Kidney tubule cell (primary cell): ENCODE measurements around the gene UCHL5.
"Not testable (repeated sequence)": the region's sequence is repeated elsewhere in the genome, so short reads cannot be mapped to it uniquely, and the experiment has no call there.

ENCODE experiments used
- DNase-seq: peaks from one replicate; pipeline ENCODE4 v3.0.0-alpha.2; 2018; ENCODE audit warnings: low spot score

Gene UCHL5

DNA sequence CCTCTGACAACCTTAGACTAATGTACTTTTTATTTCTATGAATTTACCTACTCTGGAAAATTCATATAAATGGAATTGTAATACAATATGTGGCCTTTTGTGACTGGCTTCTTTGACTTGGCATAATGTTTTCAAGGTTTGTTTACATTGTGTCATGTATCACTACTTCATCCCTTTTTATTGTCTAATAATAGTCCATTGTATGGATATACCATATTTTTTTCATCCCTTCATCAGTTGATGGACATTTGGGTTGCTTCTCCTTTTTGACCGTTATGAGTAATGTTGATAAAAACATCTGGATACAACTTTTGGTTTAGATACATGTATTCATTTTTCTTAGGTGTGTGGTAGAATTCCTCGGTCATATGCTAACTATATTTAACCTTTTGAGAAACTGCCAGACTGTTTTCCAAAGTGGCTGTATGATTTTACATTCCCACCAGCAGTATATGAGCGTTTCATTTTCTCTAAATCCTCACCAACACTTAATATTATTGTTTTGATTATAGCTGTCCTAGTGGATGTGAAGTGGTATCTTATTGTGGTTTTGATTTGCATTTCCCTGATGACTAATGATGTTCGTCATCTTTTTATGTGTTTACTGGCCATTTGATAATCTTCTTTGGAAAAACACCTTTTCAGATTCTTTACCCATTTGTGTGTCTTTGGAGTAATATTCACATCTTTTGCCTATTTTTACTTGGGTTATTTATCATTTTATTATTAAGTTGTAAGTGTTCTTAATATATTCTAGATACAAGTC lies 3.7 kb upstream of the UCHL5 start:
- DNase-seq, result no peak

DNA sequence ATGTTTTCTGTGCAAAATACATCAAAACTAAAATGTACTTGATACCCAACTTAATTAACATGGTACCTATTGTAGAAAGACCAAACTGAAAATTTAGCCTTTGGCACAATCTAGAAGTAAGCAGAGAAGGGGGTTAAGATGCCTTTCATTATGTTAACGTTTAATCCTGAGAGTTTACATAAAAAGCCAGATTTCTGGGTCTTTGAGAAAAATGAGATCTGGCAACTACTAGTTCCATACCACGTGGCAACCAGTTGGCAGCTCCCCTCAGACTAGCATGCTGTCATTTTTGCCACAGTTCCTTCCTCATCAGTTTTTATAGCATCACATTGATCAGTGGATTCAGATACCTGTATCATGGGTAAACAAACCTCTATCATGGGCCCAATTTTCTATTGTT lies 1.8 kb upstream of the UCHL5 start:
- peak; percentile 26 for DNase-seq

DNA sequence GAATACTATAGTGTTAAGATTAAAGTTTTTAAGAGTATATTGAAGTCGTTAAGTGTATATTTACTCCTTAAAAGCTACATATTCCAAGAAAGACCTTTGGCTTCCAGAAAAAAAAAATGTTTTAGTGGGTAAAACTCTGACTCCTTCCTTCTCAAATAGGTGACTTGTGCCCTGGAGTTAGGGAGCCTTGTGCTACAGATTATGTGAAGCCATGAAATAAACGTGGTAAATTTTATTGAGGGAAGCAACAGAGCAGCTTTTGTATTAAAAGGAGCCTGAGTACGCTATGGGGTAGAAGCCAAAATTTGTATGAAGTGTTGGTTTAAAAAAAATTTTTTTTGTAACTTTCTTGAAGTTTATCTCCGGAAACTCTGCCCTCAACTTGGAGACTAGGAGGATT lies 1.2 kb upstream of the UCHL5 start:
- DNase-seq, result peak; percentile 20

DNA sequence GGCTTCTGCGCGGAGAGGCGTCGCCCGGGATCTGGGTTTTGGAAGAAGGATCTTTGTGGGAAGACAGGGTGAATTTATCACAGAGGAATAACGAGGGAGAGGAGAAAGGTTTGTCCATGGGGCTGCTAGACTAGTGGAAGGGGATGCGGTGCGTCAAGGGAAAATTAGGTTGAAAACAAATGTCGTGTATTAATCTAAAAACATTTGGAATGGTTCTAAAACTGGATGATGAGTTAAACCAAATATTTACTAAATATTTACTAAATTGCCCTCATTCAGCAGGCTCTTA lies 899 bp upstream of the UCHL5 start:
- DNase-seq, result no peak

DNA sequence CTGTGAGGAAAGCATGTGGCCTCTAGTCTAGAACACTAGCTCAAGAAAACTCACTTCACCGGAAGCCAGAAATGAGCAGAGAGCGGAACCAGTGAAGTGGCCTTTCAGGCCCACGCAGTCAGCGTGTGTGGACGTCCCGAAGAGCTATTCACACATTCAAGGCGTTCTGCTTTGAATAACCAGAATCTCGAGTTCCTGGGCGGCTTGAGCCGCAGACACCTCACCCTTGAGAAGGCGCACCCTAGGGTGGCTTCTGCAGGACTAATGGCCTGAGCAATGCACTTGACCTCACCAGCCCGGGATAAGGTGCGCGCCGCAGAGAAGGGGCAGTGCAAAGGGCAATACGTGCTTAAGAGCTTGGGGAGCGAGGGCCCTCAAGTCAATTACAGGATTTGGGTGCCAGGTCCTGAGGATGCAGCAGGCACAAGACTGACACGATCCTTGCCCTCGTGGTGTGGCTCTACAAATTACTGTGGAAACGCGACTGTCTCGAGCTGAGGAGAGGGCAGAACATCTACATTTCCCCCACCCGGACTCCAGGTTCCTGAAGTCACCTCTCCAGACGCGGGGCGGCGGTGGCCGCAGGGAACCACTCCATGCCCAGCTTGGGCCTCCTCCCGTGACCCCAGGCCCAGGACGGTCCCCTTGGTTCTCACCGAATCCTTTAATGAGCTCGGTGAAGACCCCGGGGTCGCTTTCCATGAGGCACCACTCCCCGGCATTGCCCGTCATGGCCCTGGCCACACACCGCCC lies 455 bp downstream of the UCHL5 start:
- peak; percentile 57 for DNase-seq

DNA sequence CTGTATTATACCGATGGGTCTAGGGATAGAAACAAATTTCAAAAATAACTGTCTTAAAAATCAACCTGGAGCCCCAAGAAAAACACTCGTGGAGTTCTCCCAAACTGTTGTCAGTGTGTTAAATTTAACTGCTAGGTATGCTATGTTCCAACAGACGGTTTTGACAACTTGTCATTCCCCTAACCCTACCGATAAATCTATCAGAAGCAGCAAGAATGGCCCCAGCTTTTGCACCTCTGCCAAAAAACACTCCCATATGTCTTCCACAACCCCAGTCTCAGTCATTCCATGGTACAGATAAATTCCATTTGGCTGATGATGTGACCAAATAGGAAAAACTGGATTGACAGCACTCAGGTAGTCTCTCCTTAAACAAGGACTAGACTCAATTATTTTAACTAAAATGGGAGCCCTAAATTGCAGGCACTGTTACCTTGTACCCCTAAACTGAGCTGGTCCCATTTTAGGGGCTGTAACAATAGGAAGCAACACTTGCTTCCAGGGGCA lies 4.9 kb downstream of the UCHL5 start:
- DNase-seq, result no peak

DNA sequence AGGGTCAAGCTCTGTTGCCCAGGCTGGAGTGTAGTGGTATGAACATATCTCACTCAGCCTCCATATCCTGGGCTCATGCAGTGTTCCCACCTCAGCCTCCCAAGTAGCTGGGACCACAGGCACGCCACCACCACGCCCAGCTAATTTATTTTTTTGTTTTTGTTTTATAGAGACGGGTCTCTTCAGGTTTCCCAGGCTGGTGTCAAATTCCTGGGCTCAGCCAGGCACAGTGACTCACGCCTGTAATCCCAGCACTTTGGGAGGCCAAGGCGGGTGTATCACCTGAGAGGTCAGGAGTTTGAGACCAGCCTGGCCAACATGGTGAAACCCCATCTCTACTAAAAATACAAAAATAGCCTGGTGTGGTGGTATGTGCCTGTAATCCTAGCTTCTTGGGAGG lies 10.2 kb downstream of the UCHL5 start:
- not testable (repeated sequence) for DNase-seq

DNA sequence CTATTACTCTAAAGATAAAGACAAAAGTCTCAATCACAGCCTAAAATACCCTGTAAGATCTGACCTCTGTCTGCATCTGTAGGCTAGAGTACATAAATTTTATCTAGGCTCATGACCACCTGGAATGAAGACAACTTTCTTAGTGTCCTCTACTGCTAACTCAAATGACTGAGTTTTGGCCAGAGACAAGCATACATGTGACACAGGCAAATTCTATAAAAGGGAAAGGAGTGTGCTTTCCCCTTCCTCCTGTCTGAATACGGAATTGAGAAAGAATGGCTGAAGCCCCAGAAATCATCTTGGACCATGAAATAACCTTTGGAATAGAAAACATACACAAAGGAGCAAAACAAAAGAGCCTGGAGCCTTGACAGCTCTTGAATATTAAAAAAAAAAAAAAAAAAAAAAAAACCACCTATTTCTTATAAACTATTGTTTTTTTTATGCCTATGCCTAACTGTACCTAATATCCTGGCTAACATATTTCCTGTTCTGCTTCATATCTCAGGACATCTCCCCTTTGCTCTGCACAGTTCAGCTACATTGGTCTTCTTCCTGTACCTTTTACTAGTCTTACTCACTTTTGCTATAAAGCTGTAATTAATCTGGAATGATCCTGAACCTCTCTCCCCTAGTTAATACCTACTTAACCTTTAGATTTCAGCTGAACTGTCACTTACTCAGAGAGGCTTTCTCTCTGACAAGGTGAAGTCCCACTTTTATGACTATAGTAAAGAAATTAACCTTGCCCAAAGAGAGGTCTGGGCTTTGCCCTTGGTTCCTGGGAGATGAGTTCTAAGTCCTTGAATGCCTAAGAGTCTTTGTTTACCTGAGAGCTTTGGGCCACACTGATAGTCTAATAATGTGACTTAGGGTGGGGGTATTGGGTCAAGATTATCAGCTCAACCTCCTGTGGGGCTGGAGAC lies 16.1 kb downstream of the UCHL5 start:
- DNase-seq, result no peak

DNA sequence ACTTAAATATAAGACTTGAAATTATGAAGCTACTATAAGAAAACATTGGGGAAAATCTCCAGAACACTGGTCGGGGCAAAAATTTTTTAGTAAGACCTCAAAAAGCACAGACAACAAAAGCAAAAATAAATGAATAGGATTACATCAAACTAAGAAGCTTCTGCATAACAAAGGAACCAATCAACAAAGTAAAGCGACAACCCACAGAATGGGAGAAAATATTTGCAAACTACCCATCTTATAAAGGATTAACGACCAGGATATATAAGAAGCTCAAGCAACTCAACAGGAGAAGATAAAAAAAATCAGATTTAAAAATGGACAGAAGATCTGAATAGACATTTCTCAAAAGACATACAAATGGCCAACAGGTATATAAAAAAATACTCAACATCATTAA lies 19.1 kb downstream of the UCHL5 start:
- DNase-seq, result no peak

DNA sequence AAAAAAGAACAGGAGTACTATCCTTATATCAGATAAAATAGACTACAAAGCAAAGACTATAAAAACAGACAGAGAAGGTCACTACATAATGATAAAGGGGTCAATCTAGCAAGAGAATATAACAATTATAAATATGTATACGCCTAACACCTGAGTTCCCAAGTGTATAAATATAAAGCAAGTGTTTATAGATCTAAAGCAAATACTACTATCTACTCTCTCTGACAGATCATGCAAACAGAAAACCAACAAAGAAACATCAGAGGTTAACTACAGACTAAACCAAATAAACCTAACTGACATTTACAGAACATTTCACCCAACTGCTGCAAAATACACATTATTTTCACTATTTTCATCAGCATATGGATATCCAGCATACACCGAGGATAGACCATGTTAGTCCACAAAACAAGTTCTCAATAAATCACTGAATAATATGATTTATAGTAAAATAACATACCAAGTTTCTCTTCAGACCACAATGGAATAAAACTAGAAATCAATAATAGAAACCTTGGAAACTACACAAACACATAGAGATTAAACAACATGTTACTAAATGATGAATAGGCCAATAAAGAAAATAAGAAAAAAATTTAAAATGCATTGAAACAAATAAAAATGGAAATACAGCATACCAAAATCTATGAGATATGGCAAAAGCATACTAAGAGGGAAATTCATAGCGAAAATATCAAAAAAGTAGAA lies 22.7 kb downstream of the UCHL5 start:
- no peak for DNase-seq

DNA sequence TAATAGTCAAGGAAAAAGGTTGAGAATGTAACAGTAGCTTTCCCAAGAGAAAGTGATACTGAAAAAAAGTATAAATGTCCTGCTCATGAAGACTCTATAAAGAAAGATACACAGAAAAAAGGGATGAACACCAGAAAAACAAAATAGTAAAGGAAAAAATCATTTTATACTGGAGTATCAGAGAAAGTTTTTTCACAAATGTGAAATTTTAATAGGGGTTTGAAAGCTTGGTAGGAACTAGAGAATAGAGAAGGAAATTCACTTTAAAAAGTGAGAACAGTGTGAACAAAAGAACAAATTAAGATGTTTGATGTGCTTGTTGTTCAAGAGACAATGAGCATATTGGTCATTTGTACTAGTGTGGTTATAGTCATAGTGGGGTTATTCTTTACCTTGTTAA lies 25.6 kb downstream of the UCHL5 start:
- no peak for DNase-seq

DNA sequence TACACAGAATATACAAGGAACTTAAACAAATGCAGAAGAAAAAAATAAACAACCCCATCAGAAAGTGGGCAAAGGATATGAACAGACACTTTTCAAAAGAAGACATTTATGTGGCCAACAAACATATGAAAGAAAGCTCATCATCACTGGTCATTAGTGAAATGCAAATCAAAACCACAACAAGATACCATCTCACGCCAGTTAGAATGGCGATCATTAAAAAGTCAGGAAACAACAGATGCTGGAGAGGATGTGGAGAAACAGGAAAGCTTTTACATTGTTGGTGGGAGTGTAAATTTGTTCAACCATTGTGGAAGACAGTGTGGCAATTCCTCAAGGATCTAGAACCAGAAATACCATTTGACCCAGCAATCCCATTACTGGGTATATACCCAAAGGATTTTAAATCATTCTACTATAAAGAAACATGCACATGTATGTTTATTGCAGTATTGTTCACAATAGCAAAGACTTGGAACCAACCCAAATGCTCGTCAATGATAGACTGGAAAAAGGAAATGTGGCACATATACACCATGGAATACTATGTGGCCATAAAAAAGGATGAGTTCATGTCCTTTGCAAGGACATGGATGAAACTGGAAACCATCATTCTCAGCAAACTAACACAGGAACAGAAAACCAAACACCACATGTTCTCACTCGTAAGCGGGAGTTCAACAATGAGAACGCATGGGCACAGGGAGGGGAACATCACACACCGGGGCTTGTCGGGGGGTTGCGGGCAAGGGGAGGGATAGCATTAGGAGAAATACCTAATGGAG lies 26.3 kb downstream of the UCHL5 start:
- DNase-seq, result not testable (repeated sequence)

DNA sequence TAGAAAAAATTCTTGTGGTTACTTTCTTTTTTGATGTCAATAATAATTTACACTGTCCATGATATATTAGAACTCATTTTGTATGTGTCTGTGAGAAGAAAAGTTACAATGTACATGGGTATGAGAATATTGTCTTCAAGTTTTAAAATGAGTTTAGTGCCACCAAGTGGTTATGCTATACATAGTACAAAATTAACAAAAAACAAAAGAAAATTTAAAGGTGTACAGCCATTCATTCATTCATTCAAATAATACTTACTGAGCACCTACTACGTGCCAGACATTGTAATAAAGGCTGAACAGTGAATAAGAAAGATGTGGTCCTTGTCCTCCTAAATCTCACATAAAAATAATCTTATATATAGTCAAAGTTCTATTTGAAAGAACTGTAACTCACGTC lies 27.7 kb downstream of the UCHL5 start:
- DNase-seq, result peak; percentile 3

DNA sequence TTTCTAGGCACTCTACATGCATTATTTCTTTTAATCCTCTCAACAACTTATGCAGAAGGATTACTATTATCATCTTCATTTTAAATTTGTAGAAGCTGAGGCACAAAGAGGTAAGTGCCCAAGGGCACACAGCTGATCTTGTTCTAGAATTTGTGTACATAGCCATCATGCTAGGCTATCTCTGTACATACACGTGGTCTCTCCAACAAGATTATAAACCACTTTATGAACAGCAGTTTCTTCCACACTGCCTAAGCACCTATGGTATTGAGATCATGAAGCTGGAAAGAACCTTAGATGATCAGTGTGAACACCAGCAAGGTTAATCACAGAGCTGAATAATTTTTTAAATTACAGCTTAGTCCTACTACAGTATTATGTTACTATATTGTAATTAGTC lies 28.9 kb downstream of the UCHL5 start:
- no peak for DNase-seq

DNA sequence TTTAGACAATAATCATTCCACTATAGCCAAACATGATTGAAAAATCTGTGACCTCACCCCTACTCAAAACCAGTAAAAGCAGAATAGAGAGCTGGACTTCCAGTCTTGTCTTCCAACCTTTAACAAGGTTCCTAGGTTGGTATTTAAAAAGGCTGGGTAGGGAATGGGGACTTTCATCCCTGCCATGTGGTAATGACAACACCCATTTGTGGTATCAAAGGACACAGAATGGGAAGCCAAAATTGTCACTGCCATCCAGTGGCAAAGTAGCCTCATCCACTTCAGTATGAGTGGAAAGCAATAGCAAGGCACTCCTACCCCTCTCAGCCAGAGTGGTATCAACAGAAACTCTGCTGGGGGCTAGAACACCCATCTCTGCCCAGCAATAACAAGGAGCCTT lies 33.9 kb downstream of the UCHL5 start:
- no peak for DNase-seq

DNA sequence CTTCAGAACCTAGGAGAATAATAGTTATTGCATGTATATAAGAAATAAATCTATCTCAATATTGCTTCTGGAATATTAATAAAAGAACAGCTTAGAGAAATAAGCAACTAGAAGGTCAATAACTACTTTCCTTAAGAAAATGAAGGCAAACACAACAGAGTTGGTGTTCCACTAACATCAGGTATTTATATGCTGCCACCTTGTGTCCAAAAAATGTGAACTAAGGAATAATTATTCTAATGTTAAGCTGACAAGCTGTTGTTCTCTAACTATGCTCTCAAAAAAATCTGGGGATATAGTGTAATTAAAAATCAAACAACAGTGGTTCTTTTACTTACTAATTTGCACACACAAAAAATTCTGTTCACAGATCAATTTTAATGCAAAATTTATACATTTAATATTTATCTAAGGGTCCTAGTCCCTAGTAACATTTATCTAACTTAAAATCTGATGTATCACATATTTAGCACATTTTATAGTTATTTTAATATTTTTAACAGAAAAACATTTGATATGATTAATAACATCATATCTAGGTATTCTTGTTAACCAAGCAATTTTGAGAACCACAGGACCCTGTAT lies 39.6 kb downstream of the UCHL5 start:
- peak; percentile 60 for DNase-seq

DNA sequence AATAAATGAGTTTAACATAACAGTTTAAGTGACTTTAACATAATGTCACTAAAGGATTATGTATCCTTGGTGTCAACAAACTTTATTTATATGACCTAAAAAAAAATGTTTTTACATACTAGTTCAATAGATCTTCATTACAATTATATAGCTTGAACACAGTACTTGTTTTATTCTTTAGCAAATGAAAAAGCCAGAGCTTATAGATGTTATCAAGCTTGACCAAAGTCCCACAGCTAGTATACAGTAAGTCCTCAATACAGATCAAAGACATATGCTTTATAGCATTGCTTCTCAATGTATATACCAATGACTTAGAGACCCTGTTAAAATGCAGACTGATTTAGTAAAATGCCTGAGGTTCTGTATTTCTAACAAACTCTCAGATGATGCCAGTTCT lies 42.4 kb downstream of the UCHL5 start:
- no peak for DNase-seq

DNA sequence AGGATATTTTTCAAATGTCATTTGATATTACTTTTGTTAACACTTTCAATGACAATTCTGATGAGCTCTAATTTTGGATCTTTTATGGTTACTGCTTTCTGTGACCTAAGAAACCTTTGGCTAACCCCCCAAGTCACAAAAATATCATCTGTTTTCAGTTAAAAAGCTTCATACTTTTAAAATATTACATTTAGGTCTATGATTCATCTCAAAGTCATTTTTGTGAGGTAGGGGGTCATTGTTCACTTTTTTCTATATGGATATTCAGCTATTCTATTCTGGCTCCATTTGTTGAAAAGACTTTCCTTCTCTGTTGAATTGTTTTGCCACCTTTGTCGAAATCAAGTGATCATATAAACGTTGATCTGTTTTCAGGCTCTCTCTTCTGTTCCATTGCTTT lies 44.8 kb downstream of the UCHL5 start:
- DNase-seq, result no peak

DNA sequence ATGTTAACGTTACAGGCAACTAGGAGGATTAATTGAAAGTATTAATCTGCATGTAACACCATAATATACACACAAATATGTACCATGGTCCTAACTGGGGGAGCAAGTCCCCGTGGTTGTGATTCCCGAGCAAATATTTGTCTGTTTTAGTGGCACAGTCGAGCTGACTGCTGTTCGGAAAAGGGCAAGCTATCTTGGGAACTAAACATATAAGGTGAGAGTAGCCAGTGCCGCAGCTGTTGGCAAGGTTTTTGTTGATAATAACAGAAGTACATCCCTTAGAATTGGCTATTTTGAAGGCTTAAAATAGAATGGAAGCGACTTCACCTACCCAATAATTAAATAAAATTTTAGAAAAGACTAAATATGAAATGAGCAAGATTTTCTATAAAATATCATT lies 45.5 kb downstream of the UCHL5 start:
- no peak for DNase-seq

DNA sequence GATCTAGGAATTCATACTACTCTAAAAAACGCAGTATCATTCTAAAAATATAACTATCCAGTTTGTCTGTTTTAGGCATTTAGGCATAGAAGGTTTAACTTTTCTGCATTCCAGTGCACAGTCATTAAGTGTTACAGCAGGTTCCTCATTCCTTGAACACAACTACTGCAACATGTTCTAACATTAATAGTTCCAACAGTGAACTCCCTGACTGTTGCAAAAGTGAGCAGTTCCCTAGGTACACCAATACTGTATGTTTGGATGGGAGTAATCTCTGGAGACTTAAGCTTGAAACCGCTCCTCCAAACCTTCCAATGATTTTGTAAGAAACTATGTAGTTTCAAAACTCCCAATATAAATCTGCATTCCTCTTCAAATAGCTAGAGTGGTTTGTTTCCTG lies 46.2 kb downstream of the UCHL5 start:
- DNase-seq, result peak; percentile 9

DNA sequence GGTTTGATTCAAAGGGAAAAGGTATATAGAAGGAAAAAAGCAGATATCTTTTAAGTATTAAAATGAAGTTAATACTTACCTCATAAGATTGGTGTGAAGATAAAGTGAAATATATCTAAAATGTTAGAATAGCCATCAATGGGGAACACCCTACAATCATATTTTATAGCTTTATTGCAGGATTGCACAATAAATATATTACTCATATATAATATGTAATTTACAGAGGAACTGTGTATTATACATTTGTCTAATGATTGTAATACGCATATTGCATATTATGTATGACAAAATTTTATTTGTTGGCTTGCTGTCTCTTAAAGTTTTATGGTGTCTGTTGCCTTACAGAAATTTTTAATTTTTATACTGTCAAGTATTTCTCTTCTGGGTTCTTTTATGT lies 47.8 kb downstream of the UCHL5 start:
- DNase-seq, result no peak
